ENCODE results near the gene RALGPS1.

- TF ChIP-seq CTCF (IDR thresholded peaks at IDR 0.05) (no peak), POLR2A (IDR thresholded peaks at IDR 0.05) (no peak)
These were observed 273.8 kb downstream of the RALGPS1 start for GRCh38 chr9:127188396-127188795.
